Mesendoderm (in vitro differentiated cells): ENCODE data around the gene PHACTR1.

Experiments used
- DNase-seq: peaks from one replicate; pipeline ENCODE4 v3.0.0; 2013
- H2AK5ac ChIP-seq: 2 replicates; pipeline ENCODE4 v1.6.1; 2013; ENCODE audit warnings: low read length, inconsistent platforms
- H2BK120ac ChIP-seq: 2 replicates; pipeline ENCODE4 v1.6.1; 2013; ENCODE audit warnings: low read depth, mild to moderate bottlenecking, low read length, moderate library complexity, mixed read lengths
- H2BK15ac ChIP-seq: replicated peaks from 2 replicates; pipeline ENCODE4 v1.6.1; 2013; ENCODE audit warnings: low read depth, mild to moderate bottlenecking, moderate library complexity
- H2BK5ac ChIP-seq: 2 replicates; pipeline ENCODE4 v1.6.1; 2013; ENCODE audit warnings: low read length, inconsistent platforms
- H3K18ac ChIP-seq: 2 replicates; pipeline ENCODE4 v1.6.1; 2013; ENCODE audit warnings: mild to moderate bottlenecking, low read length, mixed read lengths
- H3K23ac ChIP-seq: one replicate; pipeline ENCODE4 v1.6.1; 2013; ENCODE audit warnings: low read length
- H3K27ac ChIP-seq: 2 replicates; pipeline ENCODE4 v1.5.1; 2013; ENCODE audit warnings: low read depth, mild to moderate bottlenecking, inconsistent platforms, low read length, moderate library complexity
- H3K27me3 ChIP-seq: 2 replicates; pipeline ENCODE4 v1.6.1; 2013; ENCODE audit warnings: low read length, control low read depth, mild to moderate bottlenecking, inconsistent platforms; ENCODE audit not compliant: insufficient read depth, poor library complexity
- H3K36me3 ChIP-seq: 2 replicates; pipeline ENCODE4 v1.6.1; 2013; ENCODE audit warnings: low read length, inconsistent platforms; ENCODE audit not compliant: control insufficient read depth, insufficient read depth
- H3K4ac ChIP-seq: one replicate; pipeline ENCODE4 v1.6.1; 2013; ENCODE audit warnings: low read depth, mild to moderate bottlenecking, low read length, moderate library complexity
- H3K4me1 ChIP-seq: 2 replicates; pipeline ENCODE4 v1.6.1; 2013; ENCODE audit warnings: low read depth, low read length, inconsistent platforms; ENCODE audit not compliant: control insufficient read depth
- H3K4me2 ChIP-seq: 2 replicates; pipeline ENCODE4 v1.6.1; 2013; ENCODE audit warnings: low read length
- H3K4me3 ChIP-seq: 2 replicates; pipeline ENCODE4 v1.5.1; 2013; ENCODE audit warnings: mild to moderate bottlenecking, low read length
- H3K56ac ChIP-seq: one replicate; pipeline ENCODE4 v1.6.1; 2013; ENCODE audit warnings: low read length
- H3K79me1 ChIP-seq: 2 replicates; pipeline ENCODE4 v1.6.1; 2013; ENCODE audit warnings: low read length, inconsistent platforms
- H3K79me2 ChIP-seq: 2 replicates; pipeline ENCODE4 v1.6.1; 2013; ENCODE audit warnings: mild to moderate bottlenecking, low read length; ENCODE audit not compliant: control insufficient read depth, insufficient read depth
- H3K9ac ChIP-seq: 2 replicates; pipeline ENCODE4 v1.6.1; 2013; ENCODE audit warnings: low read length, inconsistent platforms
- H4K5ac ChIP-seq: one replicate; pipeline ENCODE4 v1.6.1; 2013; ENCODE audit warnings: low read length
- H4K8ac ChIP-seq: one replicate; pipeline ENCODE4 v1.6.1; 2013; ENCODE audit warnings: low read depth, mild to moderate bottlenecking, control low read depth, low read length, moderate library complexity
- WGBS: extraction: QIAGEN DNeasy Blood & Tissue Kit; methylation state at CpG from one replicate; pipeline ENCODE4 v1.1.7; 2013; ENCODE audit warnings: low lambda C conversion rate, missing lambda C conversion rate; ENCODE audit not compliant: insufficient coverage; ENCODE audit errors: extremely low coverage; 5-methylcytosine and 5-hydroxymethylcytosine counted together

The PHACTR1 gene

DNA sequence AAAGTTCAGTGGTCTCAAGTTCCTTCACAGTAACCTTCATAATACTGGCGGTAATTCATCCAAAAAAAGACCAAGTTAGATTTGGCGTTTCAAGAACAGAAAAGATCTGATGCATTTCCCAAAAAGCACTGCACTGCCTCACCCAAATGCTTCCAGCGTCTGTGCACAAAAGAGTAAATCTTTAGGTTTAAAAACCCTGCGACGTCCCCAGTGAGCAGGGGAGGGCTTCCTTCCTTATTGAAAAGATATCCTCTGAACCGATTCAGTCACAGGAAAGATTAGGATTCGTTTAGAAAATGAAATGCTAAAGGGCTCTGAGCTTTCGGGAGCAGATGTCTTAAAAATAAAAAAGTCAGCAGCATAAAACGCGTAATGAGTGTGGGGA lies 611.1 kb downstream of the PHACTR1 start:
- DNase-seq: no peak

DNA sequence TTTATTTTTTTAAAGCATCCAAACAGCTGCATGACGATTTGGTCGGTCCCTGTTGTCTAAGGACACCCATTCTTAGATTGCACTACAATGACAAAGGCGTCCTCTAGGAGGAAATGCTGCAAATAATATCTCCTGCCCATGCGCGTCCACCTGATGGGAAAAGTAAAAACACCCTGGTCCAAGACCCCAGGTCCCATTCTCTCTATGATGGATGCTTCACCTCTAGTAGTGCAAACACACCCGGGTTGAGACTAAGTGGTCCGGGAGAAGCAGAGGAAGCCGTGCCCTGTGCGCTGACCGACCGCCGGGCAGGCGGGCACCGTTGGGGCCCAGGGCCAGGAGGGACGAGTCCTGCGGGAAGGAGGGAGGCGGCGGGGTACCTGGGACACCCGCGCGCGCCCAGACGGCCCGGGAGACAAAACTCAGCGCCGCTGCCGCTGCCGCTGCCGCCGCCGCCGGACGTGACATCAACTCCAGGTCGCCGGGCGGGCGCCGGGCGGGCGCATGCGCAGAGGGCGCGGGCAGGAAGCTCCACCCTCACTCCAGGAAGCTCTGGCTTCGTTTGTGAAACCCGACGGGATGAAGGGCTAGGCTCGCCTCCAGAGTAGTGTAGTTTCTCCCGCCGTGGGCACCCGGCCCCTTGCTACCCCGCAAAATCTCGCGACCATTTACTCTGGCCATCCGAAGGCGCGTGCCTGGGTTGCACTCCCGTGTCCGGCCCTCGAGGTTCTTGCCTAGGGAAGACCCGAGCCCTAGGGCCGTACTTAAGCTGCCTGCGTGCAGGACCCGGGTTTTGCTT lies 611.7 kb downstream of the PHACTR1 start, which contains the start of gene TBC1D7:
TBC1D7 (minus strand) TSS at position 462 of the 799 bp plus-strand sequence. CDS start 1,639 bp downstream, outside the sequence.
- Histone ChIP-seq H3K27ac (peak within 1 kb of the TSS; percentile 56), H2AK5ac (peak within 1 kb of the TSS; percentile 51), H2BK120ac (no peak within 1 kb of the TSS), H2BK5ac (peak within 1 kb of the TSS; percentile 39), H4K8ac (peak within 1 kb of the TSS; percentile 76), H3K4me1 (no peaks in the 10 kb centered on the region), H4K5ac (no peak within 1 kb of the TSS), H3K56ac (peak within 1 kb of the TSS; percentile 94), H3K9ac (peak within 1 kb of the TSS; percentile 91), H3K27me3 (no peaks in the 10 kb centered on the region), H3K4me3 (peak within 1 kb of the TSS; percentile 98), H3K4ac (peak within 1 kb of the TSS; percentile 44), H2BK15ac (no peak within 1 kb of the TSS), H3K79me1 (peaks cover 2% of the 10 kb centered on the region), H3K4me2 (peak within 1 kb of the TSS; percentile 93), H3K36me3 (peaks cover 3% of the 10 kb centered on the region), H3K23ac (no peak within 1 kb of the TSS), H3K18ac (no peak within 1 kb of the TSS), H3K79me2 (peaks cover 10% of the 10 kb centered on the region)
- WGBS: no CpG with 5 or more reads among the region's 63 CpGs
- peak; percentile 95 for DNase-seq

More for the DNA sequence above, 611.1 kb downstream of the PHACTR1 start:
- Histone ChIP-seq H2BK120ac (no peak overlapping the region), H2BK15ac (no peak overlapping the region), H3K18ac (no peak overlapping the region), H2AK5ac (peak overlapping the region; percentile 51), H3K4me2 (peak overlapping the region; percentile 93), H3K27ac (peak overlapping the region; percentile 56), H3K56ac (peak overlapping the region; percentile 88), H3K9ac (peak overlapping the region; percentile 80), H3K36me3 (peaks cover 4% of the 10 kb centered on the region), H3K79me1 (peaks cover 2% of the 10 kb centered on the region), H4K8ac (peak overlapping the region; percentile 76), H3K4me1 (no peaks in the 10 kb centered on the region), H2BK5ac (no peak overlapping the region), H4K5ac (no peak overlapping the region), H3K27me3 (no peaks in the 10 kb centered on the region), H3K23ac (no peak overlapping the region), H3K4me3 (peak overlapping the region; percentile 98), H3K4ac (no peak overlapping the region), H3K79me2 (peaks cover 10% of the 10 kb centered on the region)
- no CpG with 5 or more reads among the region's 10 CpGs for WGBS

DNA sequence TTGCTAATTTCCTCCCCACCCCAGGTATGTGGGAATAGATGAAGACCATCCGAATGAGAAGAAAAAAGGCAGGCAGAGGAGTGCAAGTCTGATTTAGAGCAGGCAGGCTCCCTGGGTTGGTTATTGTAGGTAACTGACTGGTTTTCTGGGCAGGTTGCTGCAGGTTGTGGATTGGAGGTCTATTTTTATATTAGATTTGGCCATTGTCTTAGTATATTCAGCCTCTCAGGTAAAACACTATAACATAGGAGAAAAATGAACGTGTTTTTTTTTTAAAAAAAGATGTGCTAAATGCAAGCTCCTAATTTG lies 612.3 kb downstream of the PHACTR1 start:
- Histone ChIP-seq H3K27ac (no peak overlapping the region), H2BK15ac (no peak overlapping the region), H3K18ac (no peak overlapping the region), H3K9ac (peak overlapping the region; percentile 91), H4K8ac (no peak overlapping the region), H3K36me3 (no peaks in the 10 kb centered on the region), H4K5ac (no peak overlapping the region), H2BK120ac (no peak overlapping the region), H3K4ac (peak overlapping the region; percentile 44), H3K79me2 (peaks cover 10% of the 10 kb centered on the region), H3K23ac (no peak overlapping the region), H3K4me2 (peak overlapping the region; percentile 77), H3K56ac (peak overlapping the region; percentile 94), H3K4me1 (no peaks in the 10 kb centered on the region), H3K4me3 (peak overlapping the region; percentile 60), H2AK5ac (no peak overlapping the region), H3K27me3 (no peaks in the 10 kb centered on the region), H2BK5ac (peak overlapping the region; percentile 39), H3K79me1 (peaks cover 2% of the 10 kb centered on the region)
- WGBS: no CpG with 5 or more reads among the region's 2 CpGs
- no peak for DNase-seq

GRCh38 chr6:13331516-13332348 lies 615.2 kb downstream of the PHACTR1 start:
- Histone ChIP-seq H3K36me3 (no peaks in the 10 kb centered on the region), H2BK5ac (no peak overlapping the region), H3K18ac (no peak overlapping the region), H4K8ac (no peak overlapping the region), H2BK120ac (no peak overlapping the region), H3K27me3 (no peaks in the 10 kb centered on the region), H3K23ac (no peak overlapping the region), H3K27ac (no peak overlapping the region), H4K5ac (no peak overlapping the region), H3K79me2 (peaks cover 10% of the 10 kb centered on the region), H2BK15ac (no peak overlapping the region), H3K4me3 (no peak overlapping the region), H3K4me2 (no peak overlapping the region), H3K4ac (no peak overlapping the region), H3K9ac (no peak overlapping the region), H3K4me1 (no peaks in the 10 kb centered on the region), H3K79me1 (peaks cover 2% of the 10 kb centered on the region), H3K56ac (peak overlapping the region; percentile 5), H2AK5ac (no peak overlapping the region)
- DNase-seq: peak; percentile 40
- WGBS: no CpG with 5 or more reads among the region's 13 CpGs

GRCh38 chr6:13332349-13332706 lies 615.8 kb downstream of the PHACTR1 start:
- H3K36me3 ChIP-seq: no peaks in the 10 kb centered on the region
- H3K4ac ChIP-seq: no peak overlapping the region
- H3K4me1 ChIP-seq: no peaks in the 10 kb centered on the region
- no peak overlapping the region for H3K56ac ChIP-seq
- H3K9ac ChIP-seq: no peak overlapping the region
- H3K23ac ChIP-seq: no peak overlapping the region
- H4K5ac ChIP-seq: no peak overlapping the region
- no peaks in the 10 kb centered on the region for H3K27me3 ChIP-seq
- H3K18ac ChIP-seq: no peak overlapping the region
- no peak for DNase-seq
- H2BK120ac ChIP-seq: no peak overlapping the region
- no peak overlapping the region for H2BK5ac ChIP-seq
- no peak overlapping the region for H3K27ac ChIP-seq
- peaks cover 8% of the 10 kb centered on the region for H3K79me2 ChIP-seq
- no peak overlapping the region for H4K8ac ChIP-seq
- no peaks in the 10 kb centered on the region for H3K79me1 ChIP-seq
- no peak overlapping the region for H2BK15ac ChIP-seq
- no CpG with 5 or more reads among the region's 2 CpGs for WGBS
- H2AK5ac ChIP-seq: no peak overlapping the region
- H3K4me3 ChIP-seq: no peak overlapping the region
- H3K4me2 ChIP-seq: no peak overlapping the region
